Type B pancreatic cell (in vitro differentiated cells): ENCODE measurements around the gene ABCB6. TPM values are rescaled to one million over a fixed set of nuclear protein-coding genes. Genes with fewer than 3 reads are reported as not detected.

Experiments used
- DNase-seq: peaks from one replicate; pipeline ENCODE4 v3.0.0; 2021; ENCODE audit warnings: mixed read lengths; ENCODE audit not compliant: unreplicated experiment; ENCODE audit errors: extremely low spot score
- H3K27ac Mint-ChIP-seq: 2 replicates; pipeline ENCODE4 v1.8.0; 2021; ENCODE audit warnings: mild to moderate bottlenecking, mixed read lengths
- H3K27me3 Mint-ChIP-seq: 2 replicates; pipeline ENCODE4 v1.8.0; 2021; ENCODE audit warnings: mixed read lengths
- H3K36me3 Mint-ChIP-seq: 2 replicates; pipeline ENCODE4 v1.8.0; 2021; ENCODE audit warnings: mixed read lengths
- H3K4me1 Mint-ChIP-seq: one replicate; pipeline ENCODE4 v1.8.0; 2021; ENCODE audit warnings: mixed read lengths; ENCODE audit not compliant: unreplicated experiment
- H3K4me3 Mint-ChIP-seq: 2 replicates; pipeline ENCODE4 v1.8.0; 2021; ENCODE audit warnings: mild to moderate bottlenecking, mixed read lengths
- H3K9me3 Mint-ChIP-seq: 2 replicates; pipeline ENCODE4 v1.8.0; 2021; ENCODE audit warnings: mixed read lengths
- CTCF ChIP-seq: fragments of 200-600 bp; sonication (generic); conservative IDR thresholded peaks from 2 replicates; pipeline ENCODE4 v1.5.0; 2021; ENCODE audit warnings: antibody characterized with exemption, mild to moderate bottlenecking
- total RNA-seq: library from RNA; stranded (reverse); gene quantifications from 2 replicates; pipeline ENCODE4 v1.2.1, GENCODE V29; 2021; ENCODE audit warnings: low replicate concordance

The ABCB6 gene
- total RNA-seq, 1 donor from 2014 or later = 40.4 TPM

- Mint-ChIP-seq H3K27me3 (no peaks in the 10 kb centered on the region), H3K9me3 (no peaks in the 10 kb centered on the region), H3K36me3 (peaks cover 8% of the 10 kb centered on the region)
Observed at GRCh38 chr2:219218217-219218731, 484 bp downstream of the ABCB6 start.

GRCh38 chr2:219216535-219216915 is 2.2 kb downstream of the ABCB6 start:
- Mint-ChIP-seq H3K36me3 (peaks cover 7% of the 10 kb centered on the region), H3K4me1 (peaks cover 18% of the 10 kb centered on the region), H3K9me3 (no peaks in the 10 kb centered on the region), H3K4me3 (peak overlapping the region; percentile 67), H3K27me3 (no peaks in the 10 kb centered on the region), H3K27ac (peak overlapping the region; percentile 52)
- no peak for TF ChIP-seq CTCF
- DNase-seq = no peak

More at GRCh38 chr2:219218217-219218731, 484 bp downstream of the ABCB6 start:
- peak; percentile 78 for DNase-seq
- Mint-ChIP-seq H3K4me1 (peaks cover 18% of the 10 kb centered on the region), H3K4me3 (peak overlapping the region; percentile 95), H3K27ac (peak overlapping the region; percentile 99)
- TF ChIP-seq CTCF = no peak

- H3K27me3 Mint-ChIP-seq = no peaks in the 10 kb centered on the region
- no peak for DNase-seq
- no peak for TF ChIP-seq CTCF
- H3K4me1 Mint-ChIP-seq = peaks cover 18% of the 10 kb centered on the region
- peak overlapping the region; percentile 22 for H3K4me3 Mint-ChIP-seq
- H3K9me3 Mint-ChIP-seq = no peaks in the 10 kb centered on the region
- H3K36me3 Mint-ChIP-seq = peaks cover 3% of the 10 kb centered on the region
- peak overlapping the region; percentile 52 for H3K27ac Mint-ChIP-seq
Observed at GRCh38 chr2:219215871-219216534, 2.8 kb downstream of the ABCB6 start.

GRCh38 chr2:219214786-219215185 is 4.0 kb downstream of the ABCB6 start:
- Mint-ChIP-seq H3K36me3 (peaks cover 3% of the 10 kb centered on the region), H3K27ac (no peak overlapping the region), H3K4me1 (peaks cover 18% of the 10 kb centered on the region), H3K9me3 (no peaks in the 10 kb centered on the region), H3K27me3 (no peaks in the 10 kb centered on the region), H3K4me3 (no peak overlapping the region)
- no peak for TF ChIP-seq CTCF
- no peak for DNase-seq

- no peak for TF ChIP-seq CTCF
- Mint-ChIP-seq H3K27me3 (no peaks in the 10 kb centered on the region), H3K27ac (no peak overlapping the region), H3K4me3 (no peak overlapping the region), H3K9me3 (no peaks in the 10 kb centered on the region), H3K4me1 (peaks cover 14% of the 10 kb centered on the region), H3K36me3 (no peaks in the 10 kb centered on the region)
- no peak for DNase-seq
Observed at GRCh38 chr2:219214141-219214540, 4.6 kb downstream of the ABCB6 start.
